ENCODE data around the gene GZMM.
A peak's percentile ranks its signal among the peaks of the same experiment; 100 is the strongest.

The GZMM gene

DNA sequence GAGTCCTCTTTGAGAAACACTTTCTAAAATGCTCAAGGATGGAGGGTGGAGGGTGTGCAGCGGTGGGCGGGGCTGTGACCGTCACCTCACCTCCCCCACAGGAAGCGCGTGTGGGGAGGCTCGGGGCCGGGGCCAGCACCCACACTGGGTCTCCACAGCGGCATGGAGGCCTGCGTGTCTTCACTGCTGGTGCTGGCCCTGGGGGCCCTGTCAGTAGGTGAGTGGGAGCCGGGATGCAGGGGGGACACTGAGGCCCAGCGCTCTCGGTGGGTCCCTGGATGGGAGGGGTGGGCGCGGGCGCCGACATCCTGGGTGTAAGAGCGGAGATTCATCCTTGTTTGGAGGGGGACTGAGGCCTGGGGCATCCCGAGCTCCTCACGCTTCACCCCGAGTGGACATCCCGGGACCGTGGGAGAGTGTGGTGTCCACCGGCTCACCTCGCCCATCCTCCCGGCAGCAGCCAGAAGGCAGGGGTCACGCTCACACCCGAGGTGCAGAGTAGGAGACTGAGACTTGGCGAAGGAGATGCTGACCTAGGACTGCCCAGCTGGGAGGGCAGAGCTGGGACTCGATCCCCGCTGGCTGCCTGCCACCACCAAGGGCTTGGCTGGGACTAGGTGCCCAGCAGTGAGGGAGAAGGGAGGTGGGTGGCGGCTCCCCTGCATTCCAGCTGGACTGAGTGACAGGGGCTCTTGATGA is at the start of gene GZMM:
Gene GZMM (plus strand): TSS at position 144 of the 699 bp plus-strand sequence. CDS start 19 bp downstream, at position 163.
- DNase-seq (ENCODE audit: low read depth): no peak
- TF ChIP-seq, protein P1, sequence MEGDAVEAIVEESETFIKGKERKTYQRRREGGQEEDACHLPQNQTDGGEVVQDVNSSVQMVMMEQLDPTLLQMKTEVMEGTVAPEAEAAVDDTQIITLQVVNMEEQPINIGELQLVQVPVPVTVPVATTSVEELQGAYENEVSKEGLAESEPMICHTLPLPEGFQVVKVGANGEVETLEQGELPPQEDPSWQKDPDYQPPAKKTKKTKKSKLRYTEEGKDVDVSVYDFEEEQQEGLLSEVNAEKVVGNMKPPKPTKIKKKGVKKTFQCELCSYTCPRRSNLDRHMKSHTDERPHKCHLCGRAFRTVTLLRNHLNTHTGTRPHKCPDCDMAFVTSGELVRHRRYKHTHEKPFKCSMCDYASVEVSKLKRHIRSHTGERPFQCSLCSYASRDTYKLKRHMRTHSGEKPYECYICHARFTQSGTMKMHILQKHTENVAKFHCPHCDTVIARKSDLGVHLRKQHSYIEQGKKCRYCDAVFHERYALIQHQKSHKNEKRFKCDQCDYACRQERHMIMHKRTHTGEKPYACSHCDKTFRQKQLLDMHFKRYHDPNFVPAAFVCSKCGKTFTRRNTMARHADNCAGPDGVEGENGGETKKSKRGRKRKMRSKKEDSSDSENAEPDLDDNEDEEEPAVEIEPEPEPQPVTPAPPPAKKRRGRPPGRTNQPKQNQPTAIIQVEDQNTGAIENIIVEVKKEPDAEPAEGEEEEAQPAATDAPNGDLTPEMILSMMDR (conservative IDR thresholded peaks at IDR 0.05; ENCODE audit: control insufficient read depth, insufficient read depth, low read depth, low read length): no peak
- H3K4me3 ChIP-seq (ENCODE audit: control insufficient read depth, low read depth, low read length): no peak within 1 kb of the TSS

DNA sequence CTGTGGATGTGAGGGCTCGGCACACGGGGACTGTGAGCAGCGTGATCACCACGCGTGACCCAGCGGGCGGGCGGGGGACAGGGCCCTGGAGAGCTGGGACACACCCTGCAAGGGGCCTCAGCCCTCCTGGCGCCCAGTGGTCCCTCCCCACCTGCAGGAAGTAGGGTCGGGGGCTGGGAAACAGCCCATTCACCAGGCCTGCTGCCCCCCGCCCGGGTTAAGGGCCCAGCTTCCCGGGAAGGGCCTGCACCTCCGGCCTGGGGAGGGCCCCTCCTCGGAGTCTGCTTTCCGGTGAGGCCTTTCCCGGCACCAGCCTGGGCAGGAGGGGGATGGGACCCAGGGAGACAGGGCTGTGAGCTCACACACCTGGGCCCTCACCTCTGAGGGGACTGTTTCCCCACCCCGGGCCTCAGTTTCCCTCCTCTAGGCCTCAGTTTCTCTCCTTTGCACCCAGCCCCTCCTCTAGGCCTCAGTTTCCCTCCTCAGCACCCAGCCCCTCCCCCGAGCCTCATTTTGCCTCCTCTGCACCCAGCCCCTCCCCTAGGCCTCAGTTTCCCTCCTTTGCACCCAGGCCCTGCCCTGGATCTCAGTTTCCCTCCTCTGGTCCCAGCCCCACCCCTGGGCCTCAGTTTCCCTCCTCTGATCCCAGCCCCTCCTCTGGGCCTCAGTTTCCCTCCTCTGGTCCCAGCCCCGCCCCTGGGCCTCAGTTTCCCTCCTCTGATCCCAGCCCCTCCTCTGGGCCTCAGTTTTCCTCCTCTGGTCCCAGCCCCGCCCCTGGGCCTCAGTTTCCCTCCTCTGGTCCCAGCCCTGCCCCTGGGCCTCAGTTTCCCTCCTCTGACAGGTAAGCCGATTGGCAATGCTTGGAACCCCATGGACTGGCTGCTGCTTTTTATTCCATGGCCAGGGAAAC is 49.4 kb upstream of the GZMM start:
- no peak for DNase-seq (ENCODE audit: low read depth)
- H3K4me3 ChIP-seq (ENCODE audit: control insufficient read depth, low read depth, low read length): no peak overlapping the region
- TF ChIP-seq, protein P1 (conservative IDR thresholded peaks at IDR 0.05; ENCODE audit: control insufficient read depth, insufficient read depth, low read depth, low read length): no peak

DNA sequence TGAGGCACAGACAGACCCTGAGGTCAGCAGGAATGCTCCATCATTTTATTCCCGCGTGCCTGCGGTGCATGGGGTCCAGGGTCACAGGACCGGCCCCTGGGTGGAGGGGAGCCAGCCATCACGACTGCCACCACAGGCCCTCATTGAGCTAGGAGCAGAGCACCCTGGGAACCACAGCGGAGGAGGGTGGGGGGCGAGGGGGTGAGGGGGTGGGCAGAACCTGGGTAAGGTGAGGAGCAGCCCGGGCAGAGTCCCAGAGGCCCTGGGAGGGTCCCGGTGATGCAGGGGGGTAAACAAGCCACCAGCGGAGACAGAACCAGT is 48.8 kb upstream of the GZMM start:
- DNase-seq (ENCODE audit: low read depth): no peak
- no peak overlapping the region for H3K4me3 ChIP-seq (ENCODE audit: control insufficient read depth, low read depth, low read length)
- TF ChIP-seq, protein P1 (conservative IDR thresholded peaks at IDR 0.05; ENCODE audit: control insufficient read depth, insufficient read depth, low read depth, low read length): no peak

DNA sequence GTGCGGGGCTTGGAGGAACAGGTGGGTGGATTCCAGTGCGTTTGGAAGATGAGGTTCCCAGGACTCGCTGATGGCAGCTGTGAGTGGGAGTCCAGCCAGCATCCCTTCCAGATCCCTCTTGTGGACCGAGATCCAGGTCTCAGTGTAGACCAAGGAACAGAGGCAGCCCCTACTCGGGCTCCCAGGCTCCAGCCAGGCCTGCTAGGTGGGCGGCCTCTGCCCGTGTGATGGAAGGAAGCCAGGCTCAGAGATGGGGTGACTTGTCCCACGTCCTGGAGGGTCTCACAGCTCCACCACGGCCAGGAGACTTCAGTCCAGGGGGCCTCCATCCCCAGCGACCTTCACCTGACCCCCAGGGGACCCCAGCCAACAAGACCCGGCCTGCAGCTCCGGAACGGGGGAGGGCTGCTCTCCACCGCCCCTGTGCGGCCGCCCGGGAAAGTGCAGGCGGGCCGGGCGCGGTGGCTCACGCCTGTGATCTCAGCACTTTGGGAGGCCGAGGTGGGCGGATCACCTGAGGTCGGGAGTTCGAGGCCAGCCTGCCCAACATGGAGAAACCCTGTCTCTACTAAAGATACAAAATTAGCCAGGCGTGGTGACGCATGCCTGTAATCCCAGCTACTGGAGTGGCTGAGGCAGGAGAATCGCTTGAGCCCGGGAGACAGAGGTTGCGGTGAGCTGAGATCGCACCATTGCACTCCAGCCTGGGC is 48.3 kb upstream of the GZMM start:
- peak; percentile 49 for DNase-seq (ENCODE audit: low read depth)
- TF ChIP-seq, protein P1 (conservative IDR thresholded peaks at IDR 0.05; ENCODE audit: control insufficient read depth, insufficient read depth, low read depth, low read length): peak; percentile 45
- no peak overlapping the region for H3K4me3 ChIP-seq (ENCODE audit: control insufficient read depth, low read depth, low read length)

DNA sequence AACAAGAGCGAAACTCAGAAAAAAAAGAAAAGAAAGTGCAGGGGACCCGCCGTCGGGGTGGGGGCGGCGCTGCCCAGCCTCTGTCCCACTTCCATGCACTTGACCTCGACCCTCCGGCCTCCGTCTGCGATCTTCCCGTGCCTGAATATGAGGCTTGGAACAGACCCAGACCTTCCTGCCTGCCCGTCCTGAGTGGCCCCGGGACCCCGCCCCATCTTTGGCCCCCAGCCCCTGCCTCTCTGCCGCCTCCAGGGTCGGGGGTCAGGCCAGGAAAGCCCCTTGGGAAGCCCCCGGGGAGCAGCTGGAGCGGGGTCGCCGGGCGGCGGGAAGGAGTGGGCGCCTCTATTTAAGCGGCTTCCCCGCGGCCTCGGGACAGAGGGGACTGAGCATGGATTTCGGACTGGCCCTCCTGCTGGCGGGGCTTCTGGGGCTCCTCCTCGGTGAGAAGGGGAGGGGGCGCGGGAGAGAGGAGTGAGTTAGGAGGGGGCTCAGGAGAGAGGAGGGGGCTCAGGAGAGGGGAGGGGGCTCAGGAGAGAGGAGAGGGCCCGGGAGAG is 47.7 kb upstream of the GZMM start, which contains the start of gene MADCAM1:
Gene MADCAM1 (plus strand): TSS at position 375 of the 554 bp plus-strand sequence. CDS start 14 bp downstream, at position 389.
- no peak for DNase-seq (ENCODE audit: low read depth)
- TF ChIP-seq, protein P1 (conservative IDR thresholded peaks at IDR 0.05; ENCODE audit: control insufficient read depth, insufficient read depth, low read depth, low read length): no peak
- H3K4me3 ChIP-seq (ENCODE audit: control insufficient read depth, low read depth, low read length): no peak within 1 kb of the TSS

DNA sequence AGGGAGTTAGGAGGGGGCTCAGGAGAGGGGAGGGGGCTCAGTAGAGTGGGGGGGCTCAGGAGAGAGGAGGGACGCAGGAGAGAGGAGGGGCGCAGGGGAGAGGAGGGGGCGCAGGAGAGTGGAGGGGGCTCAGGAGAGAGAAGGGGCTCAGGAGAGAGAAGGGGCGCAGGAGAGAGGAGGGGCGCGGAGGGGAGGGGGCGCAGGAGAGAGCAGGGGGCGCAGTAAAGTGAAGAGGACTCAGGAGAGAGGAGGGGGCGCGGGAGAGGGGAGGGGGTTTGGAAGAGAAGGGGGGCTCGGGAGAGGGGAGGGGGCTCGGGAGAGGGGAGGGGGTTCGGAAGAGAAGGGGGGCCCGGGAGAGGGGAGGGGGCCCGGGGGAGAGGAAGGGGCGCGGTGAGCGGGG is 46.9 kb upstream of the GZMM start:
- no peak overlapping the region for H3K4me3 ChIP-seq (ENCODE audit: control insufficient read depth, low read depth, low read length)
- TF ChIP-seq, protein P1 (conservative IDR thresholded peaks at IDR 0.05; ENCODE audit: control insufficient read depth, insufficient read depth, low read depth, low read length): no peak
- no peak for DNase-seq (ENCODE audit: low read depth)

All from fibroblast of mammary gland (primary cell).